Measurements from ENCODE around the gene IL31RA. TPM values are rescaled to one million over a fixed set of nuclear protein-coding genes. Genes with fewer than 3 reads are reported as not detected.

Gene IL31RA
- total RNA-seq, 3 donors from 2014 or later, result not detected

DNA sequence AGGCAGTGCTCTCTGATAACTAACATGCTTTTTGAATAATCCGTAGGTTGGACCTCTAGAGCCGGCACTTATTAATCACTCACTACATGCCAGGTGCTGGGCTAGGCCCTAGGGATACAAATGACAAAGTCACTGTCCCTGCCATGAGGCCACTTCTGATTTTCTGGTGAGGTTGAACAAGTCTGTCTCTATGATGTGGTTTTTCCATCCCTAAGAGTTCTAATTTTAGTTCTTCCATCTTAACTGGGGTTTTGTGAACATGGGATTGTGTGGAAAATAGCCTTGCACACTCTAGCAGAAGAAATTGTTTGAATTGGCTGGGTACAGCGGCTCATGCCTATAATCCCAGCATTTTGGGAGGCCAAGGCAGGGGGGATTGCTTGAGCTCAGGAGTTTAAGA lies 64.6 kb downstream of the IL31RA start:
- Histone ChIP-seq H3K27ac (no peak overlapping the region), H3K27me3 (no peaks in the 10 kb centered on the region), H3K4me1 (no peaks in the 10 kb centered on the region), H3K4me3 (no peak overlapping the region), H3K36me3 (no peaks in the 10 kb centered on the region), H3K9me3 (no peaks in the 10 kb centered on the region)
- no peak for DNase-seq (ENCODE audit: low spot score in 2 of 2)
- intact Hi-C loops (cut with DNase I; ENCODE audit: low total_unique reads), result no loop called here
- TF ChIP-seq POLR2A (IDR thresholded peaks at IDR 0.05) (no peak), POLR2AphosphoS5 (IDR thresholded peaks at IDR 0.05) (no peak)
- TF ChIP-seq, protein P1, sequence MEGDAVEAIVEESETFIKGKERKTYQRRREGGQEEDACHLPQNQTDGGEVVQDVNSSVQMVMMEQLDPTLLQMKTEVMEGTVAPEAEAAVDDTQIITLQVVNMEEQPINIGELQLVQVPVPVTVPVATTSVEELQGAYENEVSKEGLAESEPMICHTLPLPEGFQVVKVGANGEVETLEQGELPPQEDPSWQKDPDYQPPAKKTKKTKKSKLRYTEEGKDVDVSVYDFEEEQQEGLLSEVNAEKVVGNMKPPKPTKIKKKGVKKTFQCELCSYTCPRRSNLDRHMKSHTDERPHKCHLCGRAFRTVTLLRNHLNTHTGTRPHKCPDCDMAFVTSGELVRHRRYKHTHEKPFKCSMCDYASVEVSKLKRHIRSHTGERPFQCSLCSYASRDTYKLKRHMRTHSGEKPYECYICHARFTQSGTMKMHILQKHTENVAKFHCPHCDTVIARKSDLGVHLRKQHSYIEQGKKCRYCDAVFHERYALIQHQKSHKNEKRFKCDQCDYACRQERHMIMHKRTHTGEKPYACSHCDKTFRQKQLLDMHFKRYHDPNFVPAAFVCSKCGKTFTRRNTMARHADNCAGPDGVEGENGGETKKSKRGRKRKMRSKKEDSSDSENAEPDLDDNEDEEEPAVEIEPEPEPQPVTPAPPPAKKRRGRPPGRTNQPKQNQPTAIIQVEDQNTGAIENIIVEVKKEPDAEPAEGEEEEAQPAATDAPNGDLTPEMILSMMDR (IDR thresholded peaks at IDR 0.05), result no peak

DNA sequence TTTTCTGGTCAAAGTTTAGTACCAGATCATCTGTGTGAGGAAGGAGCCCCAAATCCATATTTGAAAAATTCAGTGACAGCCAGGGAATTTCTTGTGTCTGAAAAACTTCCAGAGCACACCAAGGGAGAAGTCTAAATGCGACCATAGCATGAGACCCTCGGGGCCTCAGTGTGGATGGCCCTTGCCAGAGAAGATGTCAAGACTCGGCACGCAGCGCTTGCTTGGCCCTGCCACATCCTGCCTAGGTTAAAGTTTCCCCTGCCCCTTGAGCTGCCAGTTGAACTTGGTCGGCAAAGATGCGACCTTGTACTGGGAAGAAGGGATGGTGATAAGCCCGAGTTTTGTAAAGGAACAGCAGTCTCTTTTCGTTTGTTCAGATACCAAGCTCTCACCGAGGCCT lies 65.8 kb downstream of the IL31RA start:
- H3K4me3 ChIP-seq, result no peak overlapping the region
- no peaks in the 10 kb centered on the region for H3K4me1 ChIP-seq
- TF ChIP-seq, protein P1 (IDR thresholded peaks at IDR 0.05), result no peak
- TF ChIP-seq POLR2A (IDR thresholded peaks at IDR 0.05) (no peak), POLR2AphosphoS5 (IDR thresholded peaks at IDR 0.05) (no peak)
- H3K36me3 ChIP-seq, result no peaks in the 10 kb centered on the region
- intact Hi-C loops (cut with DNase I; ENCODE audit: low total_unique reads), result no loop called here
- no peak overlapping the region for H3K27ac ChIP-seq
- H3K9me3 ChIP-seq, result no peaks in the 10 kb centered on the region
- H3K27me3 ChIP-seq, result no peaks in the 10 kb centered on the region
- DNase-seq (ENCODE audit: low spot score in 2 of 2), result no peak

DNA sequence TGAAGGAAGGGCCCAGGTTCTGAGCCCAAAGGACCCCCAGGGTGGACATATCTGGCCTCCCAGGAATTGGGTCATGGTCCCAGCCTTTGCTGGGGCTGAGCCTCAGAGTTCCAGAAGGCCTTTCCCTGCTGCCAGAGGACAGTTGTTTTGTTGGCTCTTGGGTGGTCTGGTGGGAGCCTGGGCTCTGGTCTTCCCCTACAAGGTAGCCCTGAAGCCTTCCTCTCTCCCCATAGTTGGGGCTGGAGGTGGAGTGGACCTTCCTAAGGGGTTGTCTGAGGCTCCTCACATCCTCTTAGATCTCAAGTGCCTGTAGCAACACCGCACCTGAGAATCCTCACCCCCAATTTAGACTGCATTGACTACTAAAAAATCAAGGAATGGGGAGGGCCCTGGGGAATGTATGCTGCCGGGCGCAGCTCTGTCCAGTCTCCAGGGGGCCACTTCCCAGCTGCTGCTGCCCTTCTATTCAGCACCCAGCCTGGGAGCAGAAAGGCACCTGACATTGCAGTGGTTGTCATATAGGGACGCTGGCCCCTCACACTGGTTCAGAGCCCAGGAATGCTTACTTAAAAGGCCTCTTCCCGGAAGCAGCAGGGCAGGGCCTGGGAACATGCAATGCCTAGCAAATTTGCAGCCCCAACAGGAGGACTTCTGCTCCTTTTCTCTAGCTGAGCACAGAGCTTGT lies 66.4 kb downstream of the IL31RA start:
- TF ChIP-seq, protein P1 (IDR thresholded peaks at IDR 0.05), result no peak
- TF ChIP-seq POLR2A (IDR thresholded peaks at IDR 0.05) (no peak), POLR2AphosphoS5 (IDR thresholded peaks at IDR 0.05) (no peak)
- no peak overlapping the region for H3K27ac ChIP-seq
- no peaks in the 10 kb centered on the region for H3K9me3 ChIP-seq
- no peaks in the 10 kb centered on the region for H3K36me3 ChIP-seq
- no peak for DNase-seq (ENCODE audit: low spot score in 2 of 2)
- no peaks in the 10 kb centered on the region for H3K27me3 ChIP-seq
- H3K4me3 ChIP-seq, result no peak overlapping the region
- no peaks in the 10 kb centered on the region for H3K4me1 ChIP-seq
- intact Hi-C loops (cut with DNase I; ENCODE audit: low total_unique reads), result no loop called here

DNA sequence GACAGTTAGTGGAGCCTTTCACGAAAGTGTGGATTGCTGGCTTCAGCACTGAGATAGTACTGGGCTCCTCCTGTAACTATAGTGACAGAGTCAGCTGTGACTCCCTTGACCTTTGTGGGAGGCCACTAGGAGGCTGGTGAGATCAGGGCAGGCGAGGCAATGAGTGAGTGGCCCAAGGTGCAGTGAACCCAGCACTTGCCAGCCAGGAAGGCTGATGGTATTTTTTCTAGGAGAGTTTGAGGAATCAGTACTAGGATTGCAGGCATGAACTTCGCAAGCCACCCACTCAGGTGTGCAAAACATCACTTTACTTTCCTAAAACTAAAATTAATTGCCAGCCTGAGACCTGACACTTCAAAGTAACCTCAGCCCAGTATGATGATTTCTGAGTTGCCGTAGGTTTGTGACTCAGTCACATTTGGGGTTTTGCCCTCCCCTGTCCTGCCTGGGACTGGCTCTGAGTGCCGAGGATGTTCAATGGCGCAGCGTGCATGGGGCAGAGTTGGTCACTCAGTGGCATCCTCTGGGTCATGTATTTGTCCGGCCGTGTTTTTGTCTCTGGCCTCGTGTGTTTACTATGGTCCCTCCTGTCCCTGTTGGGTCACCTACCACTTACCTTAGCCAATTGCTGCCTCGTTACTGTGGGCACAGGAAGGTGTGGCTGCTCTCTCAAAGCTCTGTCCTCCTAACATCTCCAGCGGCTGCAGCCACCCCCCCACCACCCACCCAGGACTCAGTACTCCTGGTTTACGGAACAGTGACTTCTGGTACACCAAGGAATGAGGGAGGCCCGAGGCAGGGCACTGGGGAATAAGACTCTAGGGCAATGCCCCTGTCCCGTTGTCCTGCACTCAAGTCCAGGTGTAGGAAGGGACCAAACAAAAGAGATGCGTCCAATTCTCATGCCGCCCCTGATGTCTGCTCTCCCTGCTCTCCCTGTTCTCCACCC lies 67.2 kb downstream of the IL31RA start:
- no peaks in the 10 kb centered on the region for H3K9me3 ChIP-seq
- H3K4me1 ChIP-seq, result no peaks in the 10 kb centered on the region
- intact Hi-C loops (cut with DNase I; ENCODE audit: low total_unique reads), result no loop called here
- no peaks in the 10 kb centered on the region for H3K27me3 ChIP-seq
- H3K36me3 ChIP-seq, result no peaks in the 10 kb centered on the region
- H3K4me3 ChIP-seq, result no peak overlapping the region
- no peak for DNase-seq (ENCODE audit: low spot score in 2 of 2)
- no peak for TF ChIP-seq POLR2A (IDR thresholded peaks at IDR 0.05)
- TF ChIP-seq, protein P1 (IDR thresholded peaks at IDR 0.05), result no peak
- TF ChIP-seq POLR2AphosphoS5 (IDR thresholded peaks at IDR 0.05), result no peak
- no peak overlapping the region for H3K27ac ChIP-seq

DNA sequence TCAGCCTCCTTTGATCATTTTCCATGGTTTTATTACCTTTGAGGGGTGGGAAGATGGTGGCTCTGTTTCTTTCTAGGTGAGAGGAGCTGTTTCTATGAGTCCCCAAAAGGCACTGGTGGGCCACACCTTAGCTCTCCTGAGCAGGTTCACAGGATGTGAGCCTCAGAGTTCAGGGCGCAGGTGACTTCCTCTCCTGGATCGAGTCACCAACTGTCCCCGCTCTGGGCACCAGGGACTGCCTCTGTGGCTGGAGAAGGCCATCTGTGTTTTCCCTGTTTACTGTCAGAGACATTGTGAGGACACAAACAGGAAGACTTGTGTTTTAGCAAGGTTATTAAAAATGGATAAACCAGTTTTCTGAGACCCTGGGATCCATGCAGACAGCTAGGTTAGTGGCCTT lies 68.5 kb downstream of the IL31RA start:
- H3K4me1 ChIP-seq, result no peaks in the 10 kb centered on the region
- intact Hi-C loops (cut with DNase I; ENCODE audit: low total_unique reads), result no loop called here

More for the DNA sequence above, 68.5 kb downstream of the IL31RA start:
- TF ChIP-seq POLR2A (IDR thresholded peaks at IDR 0.05) (no peak), POLR2AphosphoS5 (IDR thresholded peaks at IDR 0.05) (no peak)
- TF ChIP-seq, protein P1 (IDR thresholded peaks at IDR 0.05), result no peak
- Histone ChIP-seq H3K4me3 (no peak overlapping the region), H3K27me3 (no peaks in the 10 kb centered on the region), H3K9me3 (no peaks in the 10 kb centered on the region), H3K36me3 (no peaks in the 10 kb centered on the region), H3K27ac (no peak overlapping the region)
- DNase-seq (ENCODE audit: low spot score in 2 of 2), result no peak

Data from breast epithelium (tissue), 4 donors.